ENCODE results near the gene ARHGAP6.
"Not testable (repeated sequence)": the region's sequence is repeated elsewhere in the genome, so short reads cannot be mapped to it uniquely, and the experiment has no call there.

Gene ARHGAP6

GRCh38 chrX:11532291-11533078, 133.2 kb downstream of the ARHGAP6 start:
- DNase-seq (ENCODE audit: low read depth in 3 of 3) = no peak

GRCh38 chrX:11531226-11531625, 134.5 kb downstream of the ARHGAP6 start:
- no peak for DNase-seq (ENCODE audit: low read depth in 3 of 3)

- DNase-seq (ENCODE audit: low read depth in 3 of 3) = no peak
These were observed 135.1 kb downstream of the ARHGAP6 start for GRCh38 chrX:11530621-11531020.

GRCh38 chrX:11528623-11529022, 137.1 kb downstream of the ARHGAP6 start:
- no peak for DNase-seq (ENCODE audit: low read depth in 3 of 3)

- no peak for DNase-seq (ENCODE audit: low read depth in 3 of 3)
These were observed 140.0 kb downstream of the ARHGAP6 start for GRCh38 chrX:11525685-11526084.

- not testable (repeated sequence) for DNase-seq (ENCODE audit: low read depth in 3 of 3)
These were observed 146.5 kb downstream of the ARHGAP6 start for GRCh38 chrX:11519234-11519633.

- no peak for DNase-seq (ENCODE audit: low read depth in 3 of 3)
These were observed 155.9 kb downstream of the ARHGAP6 start for GRCh38 chrX:11509786-11510185.

- DNase-seq (ENCODE audit: low read depth in 3 of 3) = no peak
These were observed 161.5 kb downstream of the ARHGAP6 start for GRCh38 chrX:11504234-11504633.

GRCh38 chrX:11499076-11500044, 166.4 kb downstream of the ARHGAP6 start:
- DNase-seq (ENCODE audit: low read depth in 3 of 3) = no peak

GRCh38 chrX:11491375-11491774, 174.3 kb downstream of the ARHGAP6 start:
- not testable (repeated sequence) for DNase-seq (ENCODE audit: low read depth in 3 of 3)

- no peak for DNase-seq (ENCODE audit: low read depth in 3 of 3)
These were observed 181.4 kb downstream of the ARHGAP6 start for GRCh38 chrX:11484290-11484689.

GRCh38 chrX:11481035-11481434, 184.7 kb downstream of the ARHGAP6 start:
- no peak for DNase-seq (ENCODE audit: low read depth in 3 of 3)

GRCh38 chrX:11480626-11481025, 185.1 kb downstream of the ARHGAP6 start:
- DNase-seq (ENCODE audit: low read depth in 3 of 3) = no peak

GRCh38 chrX:11478911-11479310, 186.8 kb downstream of the ARHGAP6 start:
- DNase-seq (ENCODE audit: low read depth in 3 of 3) = no peak

- no peak for DNase-seq (ENCODE audit: low read depth in 3 of 3)
These were observed 187.7 kb downstream of the ARHGAP6 start for GRCh38 chrX:11478026-11478425.

GRCh38 chrX:11474576-11474975, 191.1 kb downstream of the ARHGAP6 start:
- DNase-seq (ENCODE audit: low read depth in 3 of 3) = no peak

GRCh38 chrX:11474021-11474420, 191.7 kb downstream of the ARHGAP6 start:
- no peak for DNase-seq (ENCODE audit: low read depth in 3 of 3)

GRCh38 chrX:11472879-11473278, 192.8 kb downstream of the ARHGAP6 start:
- DNase-seq (ENCODE audit: low read depth in 3 of 3) = no peak

- no peak for DNase-seq (ENCODE audit: low read depth in 3 of 3)
These were observed 193.3 kb downstream of the ARHGAP6 start for GRCh38 chrX:11472381-11472780.

GRCh38 chrX:11470250-11470974, 195.3 kb downstream of the ARHGAP6 start:
- DNase-seq (ENCODE audit: low read depth in 3 of 3) = no peak

- DNase-seq (ENCODE audit: low read depth in 3 of 3) = no peak
These were observed 199.9 kb downstream of the ARHGAP6 start for GRCh38 chrX:11465648-11466411.

Measured in stimulated activated CD4-positive, alpha-beta T cell treated with anti-CD3 and anti-CD28 coated beads, TNF-alpha, amount 100 ng/mL, for 24 hours (primary cell).